HG03045 (cell line): ENCODE data around the gene ZSCAN20.

Experiments
- ATAC-seq: cut with Tn5 transposase; IDR thresholded peaks from one replicate; pipeline ENCODE4 v1.9.1; 2021; ENCODE audit warnings: mild to moderate bottlenecking, moderate library complexity; ENCODE audit not compliant: unreplicated experiment

The ZSCAN20 gene

GRCh38 chr1:33443080-33443704 is 29.3 kb upstream of the ZSCAN20 start:
- ATAC-seq: no peak

GRCh38 chr1:33443705-33444180 is 28.7 kb upstream of the ZSCAN20 start:
- ATAC-seq: no peak

- no peak for ATAC-seq
These were observed 27.3 kb upstream of the ZSCAN20 start for GRCh38 chr1:33445108-33445507.

GRCh38 chr1:33446590-33446989 is 25.9 kb upstream of the ZSCAN20 start:
- no peak for ATAC-seq

GRCh38 chr1:33454646-33455282 is 17.7 kb upstream of the ZSCAN20 start:
- no peak for ATAC-seq

GRCh38 chr1:33455539-33456501 is 16.6 kb upstream of the ZSCAN20 start:
- no peak for ATAC-seq

- no peak for ATAC-seq
These were observed 16.0 kb upstream of the ZSCAN20 start for GRCh38 chr1:33456502-33456886.

- no peak for ATAC-seq
These were observed 12.8 kb upstream of the ZSCAN20 start for GRCh38 chr1:33459691-33460090.

- ATAC-seq: no peak
These were observed 12.3 kb upstream of the ZSCAN20 start for GRCh38 chr1:33460144-33460543.

GRCh38 chr1:33460947-33461629 is 11.4 kb upstream of the ZSCAN20 start:
- peak; percentile 70 for ATAC-seq

GRCh38 chr1:33462405-33463164 is 9.9 kb upstream of the ZSCAN20 start:
- no peak for ATAC-seq

GRCh38 chr1:33464552-33464951 is 7.9 kb upstream of the ZSCAN20 start:
- no peak for ATAC-seq

GRCh38 chr1:33465316-33465715 is 7.1 kb upstream of the ZSCAN20 start:
- ATAC-seq: no peak

- ATAC-seq: no peak
These were observed 6.3 kb upstream of the ZSCAN20 start for GRCh38 chr1:33466159-33466558.

GRCh38 chr1:33468011-33468410 is 4.4 kb upstream of the ZSCAN20 start:
- ATAC-seq: no peak

- no peak for ATAC-seq
These were observed 3.9 kb upstream of the ZSCAN20 start for GRCh38 chr1:33468531-33468930.

GRCh38 chr1:33468967-33469366 is 3.5 kb upstream of the ZSCAN20 start:
- no peak for ATAC-seq

- ATAC-seq: no peak
These were observed 2.8 kb upstream of the ZSCAN20 start for GRCh38 chr1:33469691-33470090.

- peak; percentile 31 for ATAC-seq
These were observed 1.9 kb upstream of the ZSCAN20 start for GRCh38 chr1:33470495-33471012.

- ATAC-seq: no peak
These were observed 1.0 kb upstream of the ZSCAN20 start for GRCh38 chr1:33471416-33471815.
